GM10266 (cell line): ENCODE results near the gene STXBP6.

Source experiments
- DNase-seq: peaks from one replicate; pipeline ENCODE4 v3.0.0; 2012; ENCODE audit errors: extremely low spot score
- TF ChIP-seq, protein P1 (sequence below): IDR thresholded peaks from 2 replicates; pipeline ENCODE4 v1.5.1; 2012; ENCODE audit warnings: mild to moderate bottlenecking, low read depth; ENCODE audit not compliant: control insufficient read depth, insufficient read depth; ENCODE audit errors: missing control alignments

STXBP6 gene

DNA sequence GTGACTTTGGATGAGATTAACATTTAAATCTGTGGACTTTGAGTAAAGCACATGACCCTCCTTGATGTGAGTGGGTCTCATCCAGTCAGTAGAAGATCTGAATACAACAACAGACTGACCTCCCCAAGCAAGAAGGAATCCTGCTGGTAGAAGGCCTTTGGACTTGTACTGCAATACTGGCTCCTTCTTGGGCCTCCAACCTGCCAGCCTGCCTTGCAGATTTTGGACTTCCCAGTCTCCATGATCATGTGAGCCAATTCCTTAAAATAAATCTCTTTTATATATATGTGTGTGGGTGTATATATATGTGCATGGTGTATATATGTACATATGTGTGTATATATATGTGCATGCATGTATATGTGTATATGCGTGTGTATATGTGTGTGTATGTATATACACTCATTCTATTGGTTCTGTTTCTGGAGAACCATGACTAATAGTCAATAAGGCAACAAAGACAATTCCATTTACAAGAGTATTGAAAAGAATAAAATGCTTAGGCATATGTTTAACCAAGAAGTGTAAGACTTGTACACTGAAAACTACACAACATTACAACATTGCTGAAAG lies 183.8 kb downstream of the STXBP6 start:
- TF ChIP-seq, protein P1, sequence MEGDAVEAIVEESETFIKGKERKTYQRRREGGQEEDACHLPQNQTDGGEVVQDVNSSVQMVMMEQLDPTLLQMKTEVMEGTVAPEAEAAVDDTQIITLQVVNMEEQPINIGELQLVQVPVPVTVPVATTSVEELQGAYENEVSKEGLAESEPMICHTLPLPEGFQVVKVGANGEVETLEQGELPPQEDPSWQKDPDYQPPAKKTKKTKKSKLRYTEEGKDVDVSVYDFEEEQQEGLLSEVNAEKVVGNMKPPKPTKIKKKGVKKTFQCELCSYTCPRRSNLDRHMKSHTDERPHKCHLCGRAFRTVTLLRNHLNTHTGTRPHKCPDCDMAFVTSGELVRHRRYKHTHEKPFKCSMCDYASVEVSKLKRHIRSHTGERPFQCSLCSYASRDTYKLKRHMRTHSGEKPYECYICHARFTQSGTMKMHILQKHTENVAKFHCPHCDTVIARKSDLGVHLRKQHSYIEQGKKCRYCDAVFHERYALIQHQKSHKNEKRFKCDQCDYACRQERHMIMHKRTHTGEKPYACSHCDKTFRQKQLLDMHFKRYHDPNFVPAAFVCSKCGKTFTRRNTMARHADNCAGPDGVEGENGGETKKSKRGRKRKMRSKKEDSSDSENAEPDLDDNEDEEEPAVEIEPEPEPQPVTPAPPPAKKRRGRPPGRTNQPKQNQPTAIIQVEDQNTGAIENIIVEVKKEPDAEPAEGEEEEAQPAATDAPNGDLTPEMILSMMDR, result no peak
- no peak for DNase-seq

DNA sequence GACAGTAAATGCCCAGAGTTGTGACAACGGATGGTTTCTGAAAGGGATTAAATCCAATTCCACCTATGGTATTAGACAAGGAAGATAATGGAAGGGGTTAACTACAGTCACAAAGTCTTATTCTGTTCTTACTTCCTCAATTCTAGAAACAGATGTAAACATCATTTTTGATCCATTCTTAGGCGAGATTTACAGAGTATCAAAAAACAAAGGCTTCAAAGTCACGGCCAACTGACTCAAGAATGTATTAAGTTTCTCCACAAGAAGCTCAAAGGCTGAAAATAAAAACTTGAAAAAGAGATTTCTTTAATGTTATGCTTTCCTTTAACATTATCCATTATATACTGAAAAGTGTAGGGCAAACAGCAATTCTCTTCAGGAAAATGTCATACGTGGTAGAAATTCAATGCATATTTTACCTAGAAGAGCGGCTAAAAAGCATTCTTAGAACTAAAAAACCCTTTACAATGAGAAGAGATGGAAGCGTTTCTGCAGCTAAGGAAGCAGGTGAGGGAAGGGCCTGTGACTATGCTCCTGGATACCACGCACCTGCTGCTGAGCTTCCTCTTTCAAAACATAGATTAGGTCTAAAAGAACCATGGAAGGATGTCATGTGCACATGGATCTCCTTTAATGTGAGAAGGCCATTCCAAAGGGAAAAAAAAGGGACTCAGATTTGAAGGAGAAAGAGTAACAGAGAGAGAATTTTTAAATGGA lies 185.8 kb downstream of the STXBP6 start:
- TF ChIP-seq, protein P1, result no peak
- no peak for DNase-seq

DNA sequence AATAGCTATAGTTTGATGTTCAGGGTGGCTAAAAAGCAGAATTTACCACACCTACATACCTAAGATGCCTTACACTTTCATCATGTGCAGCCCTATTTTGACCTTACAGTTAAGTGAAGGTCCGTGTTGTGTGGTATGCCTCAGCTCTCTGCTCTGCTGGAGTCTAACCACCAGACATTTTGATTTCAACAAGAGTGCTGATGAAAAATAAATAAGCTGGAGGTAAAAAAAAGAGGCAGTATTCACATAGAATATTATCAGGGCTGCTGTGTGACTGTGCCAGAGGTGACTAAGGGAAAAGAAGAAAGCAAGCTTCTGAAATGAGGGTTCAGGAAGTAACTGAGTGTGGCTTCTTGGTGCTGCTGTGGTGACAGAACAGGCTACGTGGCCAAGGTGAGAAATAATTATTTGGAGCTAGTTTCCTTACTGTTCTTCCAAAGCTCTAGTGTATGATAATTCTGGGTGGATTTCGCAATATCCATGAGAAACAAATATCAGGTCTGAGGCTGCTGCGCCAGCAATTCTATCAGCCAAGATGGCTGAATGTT lies 188.8 kb downstream of the STXBP6 start:
- DNase-seq, result no peak
- TF ChIP-seq, protein P1, result no peak

DNA sequence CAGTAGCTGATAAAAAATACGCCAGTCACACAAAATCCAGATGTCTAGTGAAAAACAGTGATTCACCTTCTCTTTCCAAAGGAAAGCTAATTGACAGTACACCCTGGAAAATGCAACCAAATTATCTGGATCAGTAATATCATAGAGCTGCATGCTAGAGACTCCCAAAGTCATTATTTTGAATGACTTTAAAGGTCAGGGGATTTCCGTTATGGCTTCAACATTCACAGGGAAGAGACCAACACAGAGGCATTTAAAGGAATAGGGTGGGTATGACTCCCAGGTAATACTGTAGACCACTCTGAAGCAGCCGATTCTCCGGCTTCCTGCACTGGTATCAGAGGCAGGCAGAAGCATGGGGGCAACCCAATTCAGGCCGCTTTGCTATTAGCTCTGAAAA lies 190.4 kb downstream of the STXBP6 start:
- TF ChIP-seq, protein P1, result no peak
- no peak for DNase-seq

DNA sequence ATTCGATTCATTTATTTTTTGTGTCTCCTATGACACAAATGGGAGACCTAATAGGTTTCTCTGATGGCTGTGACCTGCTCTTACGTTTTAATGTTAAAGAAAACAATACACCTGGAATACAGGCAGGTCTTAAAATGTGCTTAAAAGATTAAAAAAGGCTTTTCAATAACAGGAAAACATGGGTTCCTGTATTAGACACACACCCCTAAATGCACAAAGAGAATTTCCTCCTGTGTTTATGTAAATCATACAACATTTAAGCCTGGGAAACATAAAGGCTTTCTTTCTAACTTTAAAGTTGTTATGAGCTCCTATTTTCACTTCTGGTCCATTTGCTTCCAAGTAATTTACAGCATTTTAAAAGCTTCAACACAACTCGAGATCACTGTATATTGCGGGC lies 191.3 kb downstream of the STXBP6 start:
- TF ChIP-seq, protein P1, result no peak
- DNase-seq, result no peak

DNA sequence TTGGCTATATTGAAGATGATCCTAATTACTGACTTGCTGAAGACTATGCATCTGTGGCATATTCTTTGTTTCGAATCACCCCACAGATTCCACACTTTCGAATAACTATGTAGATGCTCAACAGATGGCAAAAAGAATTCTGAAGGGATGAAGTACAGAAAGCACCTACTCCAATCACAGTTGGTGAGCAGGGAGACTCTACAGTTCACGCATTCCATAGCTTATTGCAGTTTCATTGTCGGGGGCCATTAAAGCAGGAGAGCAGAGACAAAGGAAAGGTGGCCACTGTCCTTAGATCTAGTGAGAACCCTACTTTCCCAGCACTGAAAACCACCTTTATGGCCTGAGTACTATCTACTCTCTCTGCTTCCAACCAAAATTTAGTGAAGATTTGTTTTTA lies 191.9 kb downstream of the STXBP6 start:
- TF ChIP-seq, protein P1, result no peak
- DNase-seq, result no peak

DNA sequence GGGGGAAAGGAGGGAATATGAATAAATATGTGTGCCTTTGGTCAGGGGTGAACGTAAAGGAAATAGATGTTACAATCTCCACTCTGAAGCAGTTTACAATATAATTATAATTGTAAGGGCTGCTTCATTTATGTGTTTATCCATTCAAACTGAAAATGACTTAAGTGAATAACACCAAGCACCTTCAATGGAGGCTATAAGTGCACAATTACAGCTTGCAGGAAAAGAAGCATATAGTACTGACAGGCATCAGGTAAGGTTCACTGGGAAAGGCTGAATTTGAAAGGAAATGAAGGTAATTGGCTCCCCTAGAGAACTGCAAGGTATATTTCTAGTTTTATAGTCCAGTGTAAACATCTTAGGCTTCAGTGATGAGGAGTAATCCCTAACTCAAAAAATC lies 192.7 kb downstream of the STXBP6 start:
- TF ChIP-seq, protein P1, result no peak
- DNase-seq, result no peak
